HCT116 (cell line): ENCODE results near the gene FAM222B. TPM values are rescaled to one million over a fixed set of nuclear protein-coding genes. Genes with fewer than 3 reads are reported as not detected.

Experiments used
- ATAC-seq: fragments of 200-7000 bp; cut with Tn5 transposase; 2 replicates; pipeline ENCODE4 v1.9.1; 2020; ENCODE audit warnings: mild to moderate bottlenecking, moderate library complexity
- BruUV-seq: library from RNA; stranded (reverse); fragments of 400-500 nt; replicated peaks from 2 replicates; lab custom pipeline; 2021; lab: Mats Ljungman, UMichigan
- CTCF ChIA-PET: fragments of 300-600 bp; sonication (Branson Sonifier 250); formaldehyde crosslinking; loops from one replicate; lab custom pipeline; 2021; ENCODE audit warnings: antibody characterized with exemption; lab: Charles Lee
- POLR2A ChIA-PET: fragments of 300-600, 350-600 bp; sonication (Branson Sonifier 250); formaldehyde crosslinking; loops from one replicate; lab custom pipeline; 2021; ENCODE audit warnings: antibody characterized with exemption; lab: Charles Lee
- RAD21 ChIA-PET, 2 experiments: fragments of 300-600 bp; sonication (Branson Sonifier 250); formaldehyde crosslinking; loops; one replicate each; lab custom pipeline; 2023; ENCODE audit warnings: low total read pairs in 2 of 2; ENCODE audit not compliant: uncharacterized antibody in 2 of 2, unreplicated experiment in 2 of 2, low non-redundant PET in 1 of 2; lab: Charles Lee
- DNase-seq: peaks from one replicate; pipeline ENCODE4 v3.0.0-alpha.2; 2010; ENCODE audit warnings: low read depth, low spot score
- H2AFZ ChIP-seq: fragments of 200-600 bp; shearing (Covaris generic), sonication (generic); 2 replicates; pipeline ENCODE4 v1.6.1; 2017; ENCODE audit warnings: low read depth, mixed run types, mixed read lengths, antibody characterized with exemption, low read length; ENCODE audit not compliant: poor library complexity, severe bottlenecking
- H3K27ac ChIP-seq: 2 replicates; pipeline ENCODE4 v1.5.1; 2012; ENCODE audit warnings: low read depth, low read length
- H3K27me3 ChIP-seq: fragments of 200-600 bp; sonication (generic); 2 replicates; pipeline ENCODE4 v1.6.1; 2016; ENCODE audit warnings: mixed run types, low read length, mixed read lengths; ENCODE audit not compliant: insufficient read depth
- H3K36me3 ChIP-seq, 2 experiments: fragments of 200-500 bp in 1 of 2; fragments of 200-600 bp in 1 of 2; sonication (Bioruptor generic) in 1 of 2; sonication (generic) in 1 of 2; 2 replicates each; pipeline versions ENCODE4 v1.5.1 to v1.6.1; 2014 to 2016; ENCODE audit warnings: low read length in 2 of 2, inconsistent platforms in 1 of 2, mixed read lengths in 1 of 2, mixed run types in 1 of 2; ENCODE audit not compliant: insufficient read depth in 2 of 2, control insufficient read depth in 1 of 2
- H3K4me1 ChIP-seq, 2 experiments: fragments of 200-600 bp in 1 of 2; sonication (generic) in 1 of 2; 2 replicates each; pipeline versions ENCODE4 v1.5.1 to v1.6.1; 2012 to 2017; ENCODE audit warnings: low read length in 2 of 2, inconsistent platforms in 1 of 2, mild to moderate bottlenecking in 1 of 2, mixed read lengths in 1 of 2, mixed run types in 1 of 2, moderate library complexity in 1 of 2; ENCODE audit not compliant: insufficient read depth in 2 of 2, control insufficient read depth in 1 of 2
- H3K4me2 ChIP-seq: fragments of 200-600 bp; sonication (generic); 2 replicates; pipeline ENCODE4 v1.6.1; 2017; ENCODE audit warnings: mixed run types, low read length, mixed read lengths
- H3K4me3 ChIP-seq, 2 experiments: fragments of 200-600 bp in 1 of 2; sonication (generic) in 1 of 2; replicated peaks in 1 of 2; 2 replicates each; pipeline ENCODE4 v1.5.1; 2011 to 2016; ENCODE audit warnings: low read length in 2 of 2, control low read depth in 1 of 2, low read depth in 1 of 2, mild to moderate bottlenecking in 1 of 2, mixed read lengths in 1 of 2, mixed run types in 1 of 2
- H3K79me2 ChIP-seq: fragments of 200-600 bp; sonication (generic); 2 replicates; pipeline ENCODE4 v1.6.1; 2017; ENCODE audit warnings: mild to moderate bottlenecking, mixed run types, low read length, moderate library complexity, mixed read lengths; ENCODE audit not compliant: insufficient read depth
- H3K9ac ChIP-seq: fragments of 200-600 bp; sonication (generic); 2 replicates; pipeline ENCODE4 v1.6.1; 2016; ENCODE audit warnings: low read length, mixed read lengths
- H3K9me2 ChIP-seq: fragments of 200-600 bp; sonication (generic), shearing (Covaris generic); 2 replicates; pipeline ENCODE4 v1.6.1; 2017; ENCODE audit warnings: mixed run types, mild to moderate bottlenecking, moderate library complexity; ENCODE audit not compliant: insufficient read depth
- H3K9me3 ChIP-seq, 2 experiments: fragments of 200-500 bp in 1 of 2; fragments of 200-600 bp in 1 of 2; sonication (Bioruptor generic) in 1 of 2; sonication (generic) in 1 of 2; 2 replicates each; pipeline ENCODE4 v1.6.1; 2014 to 2017; ENCODE audit warnings: low read length in 2 of 2, mixed read lengths in 2 of 2, inconsistent platforms in 1 of 2, low read depth in 1 of 2, mild to moderate bottlenecking in 1 of 2, mixed run types in 1 of 2, moderate library complexity in 1 of 2; ENCODE audit not compliant: control insufficient read depth in 1 of 2, insufficient read depth in 1 of 2
- H4K20me1 ChIP-seq: fragments of 200-600 bp; sonication (generic), shearing (Covaris generic); 2 replicates; pipeline ENCODE4 v1.6.1; 2017; ENCODE audit warnings: mixed run types, mild to moderate bottlenecking, moderate library complexity; ENCODE audit not compliant: insufficient read depth
- CBX3 ChIP-seq: IDR thresholded peaks from 2 replicates; pipeline ENCODE4 v1.6.1; 2012; ENCODE audit warnings: low read depth
- CEBPB ChIP-seq: IDR thresholded peaks from 2 replicates; pipeline ENCODE4 v1.6.1; 2012; ENCODE audit warnings: low read depth
- CTCF ChIP-seq, 3 experiments: fragments of 200-600 bp in 1 of 3; sonication (generic) in 1 of 3; IDR thresholded peaks in 2 of 3; conservative IDR thresholded peaks in 1 of 3; 2 replicates each; pipeline ENCODE4 v1.5.1; 2012 to 2017; ENCODE audit warnings: low read depth in 2 of 3, low read length in 2 of 3, antibody characterized with exemption in 1 of 3, borderline replicate concordance in 1 of 3, control low read depth in 1 of 3, mild to moderate bottlenecking in 1 of 3, mixed read lengths in 1 of 3, mixed run types in 1 of 3, moderate library complexity in 1 of 3; ENCODE audit not compliant: insufficient read depth in 1 of 3
- ELF1 ChIP-seq: IDR thresholded peaks from 2 replicates; pipeline ENCODE4 v1.6.1; 2012; ENCODE audit warnings: low read depth, borderline replicate concordance
- EZH2 ChIP-seq: fragments of 200-600 bp; sonication (generic); IDR thresholded peaks from 2 replicates; pipeline ENCODE4 v1.6.1; 2017; ENCODE audit warnings: antibody characterized with exemption, mixed run types
- EZH2phosphoT487 ChIP-seq: fragments of 200-600 bp; IDR thresholded peaks from 2 replicates; pipeline ENCODE4 v1.6.1; 2018; ENCODE audit warnings: antibody characterized with exemption, borderline replicate concordance
- FOSL1 ChIP-seq: IDR thresholded peaks from 2 replicates; pipeline ENCODE4 v1.6.1; 2012; ENCODE audit warnings: low read depth
- JUND ChIP-seq: IDR thresholded peaks from 2 replicates; pipeline ENCODE4 v1.6.1; 2012
- POLR2A ChIP-seq: IDR thresholded peaks from 2 replicates; pipeline ENCODE4 v1.7.0; 2011; ENCODE audit warnings: borderline replicate concordance; ENCODE audit not compliant: insufficient read depth, insufficient read length; ENCODE audit errors: extremely low read depth
- POLR2AphosphoS5 ChIP-seq: IDR thresholded peaks from 2 replicates; pipeline ENCODE4 v1.6.1; 2011; ENCODE audit warnings: mild to moderate bottlenecking, low read depth, low read length, moderate library complexity
- RAD21 ChIP-seq: IDR thresholded peaks from 2 replicates; pipeline ENCODE4 v1.6.1; 2012; ENCODE audit warnings: low read depth, mild to moderate bottlenecking
- SIN3A ChIP-seq: IDR thresholded peaks from 2 replicates; pipeline ENCODE4 v1.6.1; 2012; ENCODE audit warnings: low read depth
- SP1 ChIP-seq: IDR thresholded peaks from 2 replicates; pipeline ENCODE4 v1.6.1; 2012; ENCODE audit warnings: low read depth
- SRF ChIP-seq: IDR thresholded peaks from 2 replicates; pipeline ENCODE4 v1.6.1; 2012; ENCODE audit warnings: low read depth
- YY1 ChIP-seq: IDR thresholded peaks from 2 replicates; pipeline ENCODE4 v1.6.1; 2011; ENCODE audit warnings: low read length, low read depth, moderate library complexity, mild to moderate bottlenecking; ENCODE audit not compliant: insufficient replicate concordance; ENCODE audit errors: extremely low read depth
- ZBTB33 ChIP-seq: IDR thresholded peaks from 2 replicates; pipeline ENCODE4 v1.6.1; 2011; ENCODE audit warnings: mild to moderate bottlenecking, low read length, moderate library complexity; ENCODE audit not compliant: insufficient replicate concordance; ENCODE audit errors: extremely low read depth
- ZFX ChIP-seq: fragments of 450-650 bp; IDR thresholded peaks from 2 replicates; pipeline ENCODE4 v1.6.1; 2017
- ZNF274 ChIP-seq: fragments of 200-500 bp; sonication (Bioruptor generic); IDR thresholded peaks from 2 replicates; pipeline ENCODE4 v1.6.1; 2014; ENCODE audit warnings: mild to moderate bottlenecking, low read depth, low read length, inconsistent platforms
- intact Hi-C: fragments of 100-400 bp; cut with micrococcal nuclease; formaldehyde crosslinking; loops from 2 replicates; pipeline ENCODE4 v1.10.0; 2022
- total RNA-seq: library from RNA; stranded (reverse); gene quantifications from one replicate; pipeline ENCODE4 v1.2.1, GENCODE V29; 2021; ENCODE audit not compliant: unreplicated experiment
- TF ChIP-seq, protein P1 (sequence below): IDR thresholded peaks from 2 replicates; pipeline ENCODE4 v1.6.1; 2012; ENCODE audit warnings: low read depth
- TF ChIP-seq, protein P2 (sequence below): IDR thresholded peaks from 2 replicates; pipeline ENCODE4 v1.6.1; 2012

FAM222B gene
- total RNA-seq, 1 experiment from 2014 or later: 22.7 TPM

GRCh38 chr17:28724500-28725165 lies 118.0 kb downstream of the FAM222B start:
- Histone ChIP-seq H3K9me2 (no peaks in the 10 kb centered on the region), H4K20me1 (peaks cover 15% of the 10 kb centered on the region; the same call in 1 of the 2 replicates), H3K9me3 (no peaks in the 10 kb centered on the region), H3K4me1 (peaks cover 37 to 80% of the 10 kb centered on the region in 2 experiments), H3K4me3 (peak overlapping the region; percentile 58 to 59), H3K27me3 (no peaks in the 10 kb centered on the region), H3K36me3 (peaks cover 22 to 43% of the 10 kb centered on the region in 2 experiments; a peak in 3 of 4 replicates), H2AFZ (no peak overlapping the region), H3K27ac (peak overlapping the region; percentile 89), H3K9ac (peak overlapping the region; percentile 90), H3K4me2 (peak overlapping the region; percentile 77), H3K79me2 (peaks cover 49% of the 10 kb centered on the region)
- POLR2A ChIA-PET: interaction anchor here (0.6 to 3.8 kb wide), 8 partner anchors 13 to 392 kb away, joined by 3 to 24 read pairs (median 4); partner anchors contain the start of genes PHF12 and PROCA1
- DNase-seq (no peak), ATAC-seq (no peak)
- intact Hi-C loops: loop anchor here (5.0 kb wide), 1 partner anchor 388 kb away; no protein-coding TSS in a partner anchor
- RAD21 ChIA-PET: interaction anchor here in 1 of 2 experiments (0.6 kb wide), 1 partner anchor 13 kb away, joined by 3 read pairs; no protein-coding TSS in a partner anchor
- CTCF ChIA-PET: interaction anchor here (0.8 to 5.2 kb wide), 3 partner anchors 24 to 229 kb away, joined by 3 to 207 read pairs (median 61); partner anchors contain the start of gene TRAF4
- BruUV-seq: no TSS peak
- TF ChIP-seq ZBTB33 (no peak), YY1 (no peak), ELF1 (no peak), RAD21 (no peak), SIN3A (peak; percentile 47; the same call in 1 of the 2 replicates), JUND (peak; percentile 7; the same call in 1 of the 2 replicates), CTCF (IDR thresholded peaks at IDR 0.05 in 2 of 3, conservative IDR thresholded peaks at IDR 0.05 in 1 of 3; ENCODE audit: borderline replicate concordance in 1 of 3, insufficient read depth in 1 of 3, low read depth in 2 of 3, low read length in 2 of 3) (no peak), POLR2AphosphoS5 (no peak), ZNF274 (no peak), SP1 (peak; percentile 30; the same call in 1 of the 2 replicates), SRF (no peak), EZH2phosphoT487 (no peak), ZFX (no peak), FOSL1 (no peak), CBX3 (no peak), POLR2A (no peak), CEBPB (no peak), EZH2 (no peak)
- TF ChIP-seq, protein P1, sequence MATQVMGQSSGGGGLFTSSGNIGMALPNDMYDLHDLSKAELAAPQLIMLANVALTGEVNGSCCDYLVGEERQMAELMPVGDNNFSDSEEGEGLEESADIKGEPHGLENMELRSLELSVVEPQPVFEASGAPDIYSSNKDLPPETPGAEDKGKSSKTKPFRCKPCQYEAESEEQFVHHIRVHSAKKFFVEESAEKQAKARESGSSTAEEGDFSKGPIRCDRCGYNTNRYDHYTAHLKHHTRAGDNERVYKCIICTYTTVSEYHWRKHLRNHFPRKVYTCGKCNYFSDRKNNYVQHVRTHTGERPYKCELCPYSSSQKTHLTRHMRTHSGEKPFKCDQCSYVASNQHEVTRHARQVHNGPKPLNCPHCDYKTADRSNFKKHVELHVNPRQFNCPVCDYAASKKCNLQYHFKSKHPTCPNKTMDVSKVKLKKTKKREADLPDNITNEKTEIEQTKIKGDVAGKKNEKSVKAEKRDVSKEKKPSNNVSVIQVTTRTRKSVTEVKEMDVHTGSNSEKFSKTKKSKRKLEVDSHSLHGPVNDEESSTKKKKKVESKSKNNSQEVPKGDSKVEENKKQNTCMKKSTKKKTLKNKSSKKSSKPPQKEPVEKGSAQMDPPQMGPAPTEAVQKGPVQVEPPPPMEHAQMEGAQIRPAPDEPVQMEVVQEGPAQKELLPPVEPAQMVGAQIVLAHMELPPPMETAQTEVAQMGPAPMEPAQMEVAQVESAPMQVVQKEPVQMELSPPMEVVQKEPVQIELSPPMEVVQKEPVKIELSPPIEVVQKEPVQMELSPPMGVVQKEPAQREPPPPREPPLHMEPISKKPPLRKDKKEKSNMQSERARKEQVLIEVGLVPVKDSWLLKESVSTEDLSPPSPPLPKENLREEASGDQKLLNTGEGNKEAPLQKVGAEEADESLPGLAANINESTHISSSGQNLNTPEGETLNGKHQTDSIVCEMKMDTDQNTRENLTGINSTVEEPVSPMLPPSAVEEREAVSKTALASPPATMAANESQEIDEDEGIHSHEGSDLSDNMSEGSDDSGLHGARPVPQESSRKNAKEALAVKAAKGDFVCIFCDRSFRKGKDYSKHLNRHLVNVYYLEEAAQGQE: no peak
- TF ChIP-seq, protein P2, sequence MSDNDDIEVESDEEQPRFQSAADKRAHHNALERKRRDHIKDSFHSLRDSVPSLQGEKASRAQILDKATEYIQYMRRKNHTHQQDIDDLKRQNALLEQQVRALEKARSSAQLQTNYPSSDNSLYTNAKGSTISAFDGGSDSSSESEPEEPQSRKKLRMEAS: no peak
